NK-92 (cell line): ENCODE results near the gene FAM193A.
"Not testable (repeated sequence)": the region's sequence is repeated elsewhere in the genome, so short reads cannot be mapped to it uniquely, and the experiment has no call there.

Experiments used
- DNase-seq: peaks from one replicate; lab custom pipeline; 2025; ENCODE audit not compliant: unreplicated experiment; lab: John Stamatoyannopoulos, UW

Gene FAM193A

DNA sequence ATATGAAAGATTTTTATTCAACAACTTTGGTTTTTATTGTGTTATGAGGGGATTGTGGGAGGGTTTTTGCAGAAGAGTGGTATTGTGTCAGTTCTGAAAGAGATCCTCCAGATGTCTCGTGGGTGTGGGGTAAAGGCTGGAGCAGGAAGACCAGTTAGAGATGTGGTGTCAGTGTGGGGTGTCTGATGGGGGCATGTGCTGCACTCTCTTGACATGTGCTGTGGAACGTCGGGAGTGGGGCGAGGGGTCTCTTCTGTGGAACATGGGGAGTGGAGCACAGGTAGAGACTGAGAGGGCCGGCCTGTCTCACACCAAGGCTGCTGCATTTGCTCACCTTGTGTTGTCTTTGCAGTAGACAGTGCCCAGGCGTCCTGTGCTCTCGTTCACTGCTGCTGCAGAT is 37.6 kb downstream of the FAM193A start:
- no peak for DNase-seq

GRCh38 chr4:2574863-2575262 is 38.4 kb downstream of the FAM193A start:
- DNase-seq, result no peak

GRCh38 chr4:2576290-2576689 is 39.8 kb downstream of the FAM193A start:
- no peak for DNase-seq

GRCh38 chr4:2578106-2578505 is 41.7 kb downstream of the FAM193A start:
- DNase-seq, result no peak

- DNase-seq, result no peak
These were observed 43.5 kb downstream of the FAM193A start for GRCh38 chr4:2579910-2580309.

DNA sequence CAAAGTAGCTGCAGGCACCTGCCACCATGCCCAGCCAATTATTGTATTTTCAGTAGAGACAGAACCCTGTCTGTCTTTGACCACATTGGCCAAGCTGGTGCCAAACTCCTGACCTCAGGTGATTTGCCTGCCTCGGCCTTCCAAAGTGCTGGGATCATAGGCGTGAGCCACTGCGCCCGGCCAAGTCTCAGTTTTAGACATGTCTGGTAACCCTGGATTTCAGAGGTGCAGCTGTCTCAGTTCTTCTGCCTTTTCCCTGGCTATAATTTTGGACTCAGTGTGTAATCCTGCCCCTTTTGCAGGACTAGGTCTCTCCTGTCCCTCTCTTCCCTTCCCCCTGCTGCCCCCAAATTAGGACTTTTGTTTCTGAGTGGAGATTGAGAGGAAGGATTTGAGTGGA is 46.6 kb downstream of the FAM193A start:
- DNase-seq, result no peak

DNA sequence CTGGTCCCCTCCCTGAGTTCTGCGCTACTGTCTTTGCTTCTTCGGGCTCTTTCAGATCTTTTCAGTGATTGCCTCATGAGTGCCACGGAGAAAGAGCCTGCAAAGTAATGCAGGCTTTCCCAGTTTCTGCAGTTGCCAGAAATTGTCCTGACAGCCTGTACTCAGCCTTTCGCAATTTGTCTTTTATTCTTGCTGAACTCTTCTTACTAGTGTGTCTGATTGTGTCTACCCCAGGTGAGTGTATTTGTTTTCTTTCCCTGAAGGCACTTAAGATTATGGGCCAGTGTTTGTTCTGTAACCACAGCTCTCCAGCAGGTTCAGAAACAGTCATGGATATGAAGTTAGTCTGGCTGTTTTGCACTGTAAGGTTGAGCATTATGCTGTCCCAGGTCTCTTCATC is 47.1 kb downstream of the FAM193A start:
- no peak for DNase-seq

DNA sequence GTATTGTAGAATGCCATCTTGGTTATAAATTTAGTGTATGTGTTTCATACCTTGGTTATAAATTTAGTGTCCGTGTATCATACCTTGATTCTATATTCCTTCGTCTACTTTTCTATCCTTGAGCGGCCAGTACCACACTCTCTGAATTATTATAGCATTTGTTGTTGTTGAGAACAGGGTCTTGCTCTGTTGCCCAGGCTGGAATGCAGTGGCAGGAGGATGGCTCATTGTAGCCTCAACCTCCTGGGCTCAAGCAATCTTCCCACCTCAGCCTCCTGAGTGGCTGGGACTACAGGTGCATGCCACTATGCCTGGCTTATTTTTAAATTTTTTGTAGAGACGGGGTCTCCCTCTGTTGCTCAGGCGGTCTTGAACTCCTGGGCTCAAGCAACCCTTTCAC is 50.1 kb downstream of the FAM193A start:
- no peak for DNase-seq

DNA sequence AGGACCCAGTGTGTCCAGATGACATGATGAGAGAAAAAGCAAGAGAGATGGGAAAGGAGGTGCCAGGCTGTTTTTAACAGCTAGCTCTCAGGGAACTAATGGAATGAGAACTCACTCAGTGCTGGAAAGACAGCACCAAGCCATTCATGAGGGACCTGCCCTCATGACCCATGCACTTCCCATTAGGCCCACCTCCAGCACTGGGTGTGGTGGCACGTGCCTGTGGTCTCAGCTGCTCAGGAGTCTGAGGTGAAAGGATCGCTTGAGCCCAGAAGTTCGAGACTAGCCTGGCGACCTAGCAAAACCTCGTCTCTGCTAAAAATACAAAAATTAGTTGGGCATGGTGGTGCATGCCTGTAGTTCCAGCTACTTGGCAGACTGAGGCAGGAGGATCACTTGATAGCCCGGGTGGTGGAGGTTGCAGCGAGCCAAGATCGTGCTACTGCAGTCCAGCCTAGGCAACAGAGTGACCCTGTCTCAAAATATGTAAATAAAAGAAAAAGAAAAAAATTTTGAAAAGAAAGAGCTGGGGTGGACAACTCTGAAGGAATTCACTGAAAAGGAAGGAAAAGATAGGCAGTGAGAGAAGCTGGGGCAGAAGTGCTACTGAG is 50.9 kb downstream of the FAM193A start:
- DNase-seq, result no peak

- no peak for DNase-seq
These were observed 51.8 kb downstream of the FAM193A start for GRCh38 chr4:2588259-2588658.

GRCh38 chr4:2591189-2591588 is 54.7 kb downstream of the FAM193A start:
- DNase-seq, result no peak

GRCh38 chr4:2592014-2592413 is 55.6 kb downstream of the FAM193A start:
- not testable (repeated sequence) for DNase-seq

- no peak for DNase-seq
These were observed 56.1 kb downstream of the FAM193A start for GRCh38 chr4:2592572-2592971.

DNA sequence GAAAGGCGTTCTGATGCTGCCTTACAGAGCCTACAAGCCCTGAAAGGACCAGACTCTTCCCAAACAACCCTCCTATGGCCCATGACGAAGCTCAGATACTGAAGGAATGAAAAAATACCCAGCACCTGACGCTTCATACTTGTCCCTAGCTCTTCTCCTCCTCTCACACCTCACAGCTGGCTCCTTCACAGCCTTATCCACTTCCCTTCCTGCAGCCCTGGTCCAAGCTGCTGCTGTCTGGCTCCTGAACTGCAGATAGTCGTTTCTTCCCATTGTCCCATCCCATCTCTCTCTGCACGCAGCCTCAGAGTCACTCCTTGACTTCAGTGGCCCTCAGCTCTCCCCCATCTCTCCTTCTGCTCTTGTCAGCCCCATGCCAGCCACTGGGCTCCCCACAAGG is 56.6 kb downstream of the FAM193A start:
- no peak for DNase-seq

GRCh38 chr4:2595436-2595835 is 59.0 kb downstream of the FAM193A start:
- DNase-seq, result no peak

GRCh38 chr4:2595952-2596552 is 59.6 kb downstream of the FAM193A start:
- DNase-seq, result no peak

GRCh38 chr4:2596611-2597010 is 60.2 kb downstream of the FAM193A start:
- DNase-seq, result no peak

DNA sequence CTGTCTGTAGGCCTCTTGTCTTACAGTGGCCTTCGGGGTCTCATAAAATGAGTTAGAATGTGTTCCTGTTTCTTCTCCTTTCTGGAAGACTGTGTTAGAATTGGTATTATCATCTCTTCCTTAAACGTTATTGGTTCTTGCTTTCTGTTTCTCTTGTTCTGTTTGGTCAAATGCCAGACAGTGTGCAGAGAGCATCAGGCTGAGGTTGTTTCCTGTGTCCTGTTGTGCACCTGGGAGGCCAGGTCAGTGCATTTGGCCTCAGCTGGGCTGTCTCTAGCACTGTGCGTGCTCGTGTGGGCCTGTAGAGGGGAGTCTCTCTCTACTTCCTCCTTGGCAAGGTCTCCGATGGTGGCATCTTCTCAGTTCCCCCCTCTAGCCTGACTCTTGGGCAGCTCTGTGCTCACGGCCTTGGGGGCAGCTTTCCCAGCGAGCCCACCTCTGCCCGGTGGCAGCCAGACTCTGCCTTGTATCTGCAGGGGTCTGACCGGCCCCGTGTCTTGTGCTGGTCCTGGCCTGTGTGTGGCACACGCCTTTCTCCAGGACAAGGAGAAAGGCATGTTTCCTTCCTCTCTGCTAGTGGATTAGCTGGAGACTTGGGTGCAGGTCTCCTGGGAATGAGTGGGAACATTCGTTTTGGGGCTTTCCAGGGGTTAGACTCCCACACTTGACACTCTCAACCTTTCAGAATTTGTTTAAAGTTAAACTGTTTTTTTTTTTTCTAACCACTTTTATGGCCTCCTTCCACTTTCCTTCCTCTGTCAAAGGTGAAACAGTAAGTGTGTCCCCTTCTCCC is 62.3 kb downstream of the FAM193A start:
- no peak for DNase-seq

DNA sequence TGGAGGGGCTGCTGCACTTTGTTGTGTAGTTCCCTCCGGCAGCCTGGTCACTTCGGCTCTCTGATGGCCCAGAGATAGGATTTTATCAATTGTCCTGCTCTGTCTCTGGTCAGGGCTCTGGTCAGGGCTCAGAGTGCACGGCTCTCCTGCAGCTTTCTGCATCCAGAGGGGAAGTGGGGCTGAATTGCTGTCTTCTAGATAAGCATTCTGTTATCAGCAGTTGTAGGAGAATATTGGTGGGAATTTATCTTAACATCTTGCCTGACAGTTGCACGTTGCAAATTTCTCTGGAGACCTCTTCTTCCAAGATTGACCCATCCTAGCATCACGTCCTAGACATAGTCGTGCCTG is 62.8 kb downstream of the FAM193A start:
- no peak for DNase-seq

DNA sequence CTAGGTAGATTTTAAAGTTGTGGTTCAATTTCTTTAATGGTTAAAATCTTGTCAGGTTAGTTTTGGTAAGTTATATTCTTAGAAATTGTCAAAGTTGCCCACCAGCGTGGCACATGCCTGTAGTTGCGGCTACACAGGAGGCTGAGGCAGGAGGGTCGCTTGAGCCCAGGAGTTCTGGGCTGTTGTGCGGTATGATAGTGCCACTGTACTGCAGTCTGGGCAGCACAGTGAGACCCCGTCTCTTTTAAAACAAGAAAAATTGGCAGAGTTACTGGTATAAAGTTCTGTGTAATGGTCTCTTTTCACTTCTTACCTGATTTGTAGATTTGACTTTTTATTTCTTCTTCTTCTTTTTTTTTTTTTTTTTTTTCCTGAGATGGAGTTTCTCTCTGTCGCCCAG is 64.4 kb downstream of the FAM193A start:
- no peak for DNase-seq

GRCh38 chr4:2604614-2605013 is 68.2 kb downstream of the FAM193A start:
- DNase-seq, result no peak

- no peak for DNase-seq
These were observed 70.6 kb downstream of the FAM193A start for GRCh38 chr4:2606960-2607506.
